ENCODE measurements around the gene CD14. TPM values are rescaled to one million over a fixed set of nuclear protein-coding genes. Genes with fewer than 3 reads are reported as not detected.

The CD14 gene
- total RNA-seq, 1 experiment from 2014 or later: 0.79 TPM

- ChIA-PET CTCF (interaction anchor here (1.5 kb wide), 1 partner anchor 25 kb away, joined by 5 read pairs; no protein-coding TSS in a partner anchor), POLR2A (interaction anchor here (0.7 to 3.0 kb wide), 6 partner anchors 8 to 45 kb away, joined by 3 to 12 read pairs (median 4); partner anchors contain the start of genes IK and NDUFA2)
- Mint-ChIP-seq H3K27ac (ENCODE audit: low read depth, unreplicated experiment) (peak overlapping the region; percentile 99), H3K9me3 (ENCODE audit: unreplicated experiment) (no peaks in the 10 kb centered on the region), H3K27me3 (ENCODE audit: insufficient read depth, unreplicated experiment) (no peaks in the 10 kb centered on the region), H3K4me3 (ENCODE audit: unreplicated experiment) (peak overlapping the region; percentile 14), H3K4me1 (ENCODE audit: insufficient read depth, unreplicated experiment) (peaks cover 34% of the 10 kb centered on the region), H3K36me3 (ENCODE audit: insufficient read depth, unreplicated experiment) (peaks cover 15% of the 10 kb centered on the region)
- no peak for DNase-seq (ENCODE audit: unreplicated experiment)
- intact Hi-C loops (cut with micrococcal nuclease): no loop called here
- BruUV-seq (replicated peaks): no TSS peak
- no peak for TF ChIP-seq CTCF (IDR thresholded peaks at IDR 0.05; ENCODE audit: unreplicated experiment)
Measured at GRCh38 chr5:140602147-140602546, 30.8 kb downstream of the CD14 start.

GRCh38 chr5:140600096-140600495, 32.9 kb downstream of the CD14 start:
- BruUV-seq (replicated peaks): no TSS peak
- CTCF ChIA-PET: interaction anchor here (0.5 to 1.0 kb wide), 4 partner anchors 10 to 461 kb away, joined by 3 to 5 read pairs (median 3); no protein-coding TSS in a partner anchor
- intact Hi-C loops (cut with micrococcal nuclease): no loop called here
- TF ChIP-seq CTCF (IDR thresholded peaks at IDR 0.05; ENCODE audit: unreplicated experiment): no peak
- POLR2A ChIA-PET: interaction anchor here (0.6 to 1.9 kb wide), 5 partner anchors 11 to 62 kb away, joined by 3 to 6 read pairs (median 5); partner anchors contain the start of gene SRA1
- Mint-ChIP-seq H3K4me1 (ENCODE audit: insufficient read depth, unreplicated experiment) (peaks cover 32% of the 10 kb centered on the region), H3K27ac (ENCODE audit: low read depth, unreplicated experiment) (no peak overlapping the region), H3K4me3 (ENCODE audit: unreplicated experiment) (no peak overlapping the region), H3K27me3 (ENCODE audit: insufficient read depth, unreplicated experiment) (no peaks in the 10 kb centered on the region), H3K9me3 (ENCODE audit: unreplicated experiment) (no peaks in the 10 kb centered on the region), H3K36me3 (ENCODE audit: insufficient read depth, unreplicated experiment) (peaks cover 10% of the 10 kb centered on the region)
- no peak for DNase-seq (ENCODE audit: unreplicated experiment)

GRCh38 chr5:140598836-140599235, 34.1 kb downstream of the CD14 start:
- Mint-ChIP-seq H3K27me3 (ENCODE audit: insufficient read depth, unreplicated experiment) (no peaks in the 10 kb centered on the region), H3K36me3 (ENCODE audit: insufficient read depth, unreplicated experiment) (peaks cover 9% of the 10 kb centered on the region), H3K9me3 (ENCODE audit: unreplicated experiment) (no peaks in the 10 kb centered on the region), H3K27ac (ENCODE audit: low read depth, unreplicated experiment) (peak overlapping the region; percentile 51), H3K4me1 (ENCODE audit: insufficient read depth, unreplicated experiment) (peaks cover 32% of the 10 kb centered on the region), H3K4me3 (ENCODE audit: unreplicated experiment) (no peak overlapping the region)
- CTCF ChIA-PET: no interaction called here
- intact Hi-C loops (cut with micrococcal nuclease): no loop called here
- POLR2A ChIA-PET: interaction anchor here (1.5 to 1.9 kb wide), 2 partner anchors 9 to 31 kb away, joined by 4 to 6 read pairs; no protein-coding TSS in a partner anchor
- no TSS peak for BruUV-seq (replicated peaks)
- DNase-seq (ENCODE audit: unreplicated experiment): no peak
- no peak for TF ChIP-seq CTCF (IDR thresholded peaks at IDR 0.05; ENCODE audit: unreplicated experiment)

GRCh38 chr5:140596321-140596741, 36.6 kb downstream of the CD14 start:
- ChIA-PET CTCF (interaction anchor here (0.8 to 1.8 kb wide), 4 partner anchors 15 to 46 kb away, joined by 3 to 4 read pairs (median 3); no protein-coding TSS in a partner anchor), POLR2A (interaction anchor here (0.6 to 2.4 kb wide), 6 partner anchors 11 to 317 kb away, joined by 3 to 11 read pairs (median 4); partner anchors contain the start of genes IK, NDUFA2 and SRA1)
- Mint-ChIP-seq H3K4me3 (ENCODE audit: unreplicated experiment) (no peak overlapping the region), H3K9me3 (ENCODE audit: unreplicated experiment) (no peaks in the 10 kb centered on the region), H3K27me3 (ENCODE audit: insufficient read depth, unreplicated experiment) (no peaks in the 10 kb centered on the region), H3K36me3 (ENCODE audit: insufficient read depth, unreplicated experiment) (no peaks in the 10 kb centered on the region), H3K27ac (ENCODE audit: low read depth, unreplicated experiment) (no peak overlapping the region), H3K4me1 (ENCODE audit: insufficient read depth, unreplicated experiment) (peaks cover 21% of the 10 kb centered on the region)
- intact Hi-C loops (cut with micrococcal nuclease): no loop called here
- BruUV-seq (replicated peaks): no TSS peak
- TF ChIP-seq CTCF (IDR thresholded peaks at IDR 0.05; ENCODE audit: unreplicated experiment): no peak
- peak; percentile 66 for DNase-seq (ENCODE audit: unreplicated experiment)
